ENCODE results near the gene ARHGAP32.
"Not testable (repeated sequence)": the region's sequence is repeated elsewhere in the genome, so short reads cannot be mapped to it uniquely, and the experiment has no call there.

The ARHGAP32 gene

GRCh38 chr11:129018991-129019390 lies 173.1 kb downstream of the ARHGAP32 start:
- DNase-seq: no peak

GRCh38 chr11:129018126-129018525 lies 174.0 kb downstream of the ARHGAP32 start:
- DNase-seq: no peak

GRCh38 chr11:129013737-129014475 lies 178.2 kb downstream of the ARHGAP32 start:
- DNase-seq: no peak

GRCh38 chr11:129012880-129013279 lies 179.2 kb downstream of the ARHGAP32 start:
- DNase-seq: no peak

- DNase-seq: no peak
Observed at GRCh38 chr11:129006161-129006560, 186.0 kb downstream of the ARHGAP32 start.

GRCh38 chr11:128999165-128999564 lies 193.0 kb downstream of the ARHGAP32 start:
- not testable (repeated sequence) for DNase-seq

- DNase-seq: no peak
Observed at GRCh38 chr11:128988242-128988970, 203.7 kb downstream of the ARHGAP32 start.

GRCh38 chr11:128985880-128986279 lies 206.2 kb downstream of the ARHGAP32 start:
- no peak for DNase-seq

GRCh38 chr11:128983023-128983422 lies 209.1 kb downstream of the ARHGAP32 start:
- no peak for DNase-seq

GRCh38 chr11:128981254-128981653 lies 210.9 kb downstream of the ARHGAP32 start:
- DNase-seq: no peak

- DNase-seq: no peak
Observed at GRCh38 chr11:128970598-128971190, 221.4 kb downstream of the ARHGAP32 start.

- no peak for DNase-seq
Observed at GRCh38 chr11:128968916-128969315, 223.2 kb downstream of the ARHGAP32 start.

GRCh38 chr11:128967578-128967977 lies 224.5 kb downstream of the ARHGAP32 start:
- no peak for DNase-seq

- no peak for DNase-seq
Observed at GRCh38 chr11:128965485-128965884, 226.6 kb downstream of the ARHGAP32 start.

GRCh38 chr11:128964463-128964930 lies 227.6 kb downstream of the ARHGAP32 start:
- no peak for DNase-seq

- DNase-seq: no peak
Observed at GRCh38 chr11:128963744-128964325, 228.3 kb downstream of the ARHGAP32 start.

- no peak for DNase-seq
Observed at GRCh38 chr11:128962896-128963295, 229.2 kb downstream of the ARHGAP32 start.

GRCh38 chr11:128961645-128962044 lies 230.5 kb downstream of the ARHGAP32 start:
- no peak for DNase-seq

GRCh38 chr11:128957202-128957482 lies 235.0 kb downstream of the ARHGAP32 start:
- DNase-seq: no peak

- no peak for DNase-seq
Observed at GRCh38 chr11:128956401-128957201, 235.5 kb downstream of the ARHGAP32 start.

- no peak for DNase-seq
Observed at GRCh38 chr11:128955636-128956035, 236.5 kb downstream of the ARHGAP32 start.

- no peak for DNase-seq
Observed at GRCh38 chr11:128953151-128953550, 239.0 kb downstream of the ARHGAP32 start.
